Skeletal muscle cell (primary cell): ENCODE measurements around the gene COL6A1.
A peak's percentile ranks its signal among the peaks of the same experiment; 100 is the strongest.

Source experiments
- DNase-seq: peaks from one replicate; pipeline ENCODE4 v3.0.0-alpha.2; 2010; ENCODE audit warnings: low read depth
- H3K4me3 ChIP-seq: 2 replicates; pipeline ENCODE4 v1.5.1; 2011; ENCODE audit warnings: low read depth, mild to moderate bottlenecking, control low read depth, low read length, moderate library complexity

The COL6A1 gene

GRCh38 chr21:45976701-45977311 is 4.8 kb upstream of the COL6A1 start:
- H3K4me3 ChIP-seq, result no peak overlapping the region
- DNase-seq, result no peak

GRCh38 chr21:45977396-45977795 is 4.2 kb upstream of the COL6A1 start:
- H3K4me3 ChIP-seq, result no peak overlapping the region
- DNase-seq, result no peak

- DNase-seq, result no peak
- no peak overlapping the region for H3K4me3 ChIP-seq
Observed at GRCh38 chr21:45979141-45979631, 2.4 kb upstream of the COL6A1 start.

GRCh38 chr21:45979651-45980050 is 1.9 kb upstream of the COL6A1 start:
- no peak for DNase-seq
- H3K4me3 ChIP-seq, result no peak overlapping the region

GRCh38 chr21:45980271-45980670 is 1.3 kb upstream of the COL6A1 start:
- no peak overlapping the region for H3K4me3 ChIP-seq
- no peak for DNase-seq

- H3K4me3 ChIP-seq, result peak overlapping the region; percentile 47
- DNase-seq, result no peak
Observed at GRCh38 chr21:45980697-45981096, 873 bp upstream of the COL6A1 start.

GRCh38 chr21:45982092-45982757 is 655 bp downstream of the COL6A1 start:
- H3K4me3 ChIP-seq, result peak overlapping the region; percentile 79
- no peak for DNase-seq

DNA sequence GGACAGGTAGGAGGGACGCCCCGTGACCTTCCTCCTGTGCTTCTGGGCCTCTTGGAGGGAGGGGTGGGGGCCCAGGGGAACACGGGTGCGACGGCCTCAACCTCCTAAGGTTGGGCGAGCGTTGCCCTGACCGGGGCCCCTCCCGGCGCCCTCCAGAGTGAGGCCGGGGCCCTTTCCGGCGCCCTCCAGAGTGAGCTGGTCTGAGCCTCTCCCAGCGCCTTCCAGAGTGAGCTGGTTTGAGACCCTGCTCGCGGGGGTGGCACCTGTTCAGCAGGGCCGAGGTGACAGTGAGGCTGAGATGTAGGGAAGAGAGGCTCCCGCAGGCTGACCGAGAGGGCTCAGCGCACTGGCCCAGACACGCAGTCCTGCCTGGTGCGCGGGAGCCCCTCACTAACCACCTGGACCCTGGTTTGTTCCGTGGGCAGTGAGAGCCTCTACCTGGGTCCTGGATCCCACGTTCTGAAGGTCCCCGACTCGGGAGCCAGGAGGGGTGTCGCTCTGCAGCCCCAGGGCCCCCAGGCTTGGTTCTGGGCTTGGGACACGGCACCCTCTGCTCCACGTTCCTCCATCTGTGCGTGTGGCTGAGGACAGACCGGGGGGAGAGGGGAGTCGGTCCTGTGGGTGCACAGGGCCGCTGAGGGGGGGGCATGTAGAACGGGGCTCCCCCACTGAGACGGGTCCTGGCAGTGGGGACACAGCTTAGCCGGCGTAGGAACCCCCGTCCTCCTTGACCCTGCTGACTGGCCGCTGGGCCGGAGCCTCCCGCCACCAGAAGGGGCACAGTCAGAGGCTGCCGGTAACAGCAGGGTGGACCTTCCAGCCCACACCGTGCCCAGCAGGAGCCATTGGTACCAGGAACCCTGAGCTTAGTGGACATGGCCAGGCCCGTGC is 1.4 kb downstream of the COL6A1 start:
- DNase-seq, result no peak
- H3K4me3 ChIP-seq, result peak overlapping the region; percentile 79

- H3K4me3 ChIP-seq, result peak overlapping the region; percentile 79
- no peak for DNase-seq
Observed at GRCh38 chr21:45983649-45983965, 2.0 kb downstream of the COL6A1 start.

DNA sequence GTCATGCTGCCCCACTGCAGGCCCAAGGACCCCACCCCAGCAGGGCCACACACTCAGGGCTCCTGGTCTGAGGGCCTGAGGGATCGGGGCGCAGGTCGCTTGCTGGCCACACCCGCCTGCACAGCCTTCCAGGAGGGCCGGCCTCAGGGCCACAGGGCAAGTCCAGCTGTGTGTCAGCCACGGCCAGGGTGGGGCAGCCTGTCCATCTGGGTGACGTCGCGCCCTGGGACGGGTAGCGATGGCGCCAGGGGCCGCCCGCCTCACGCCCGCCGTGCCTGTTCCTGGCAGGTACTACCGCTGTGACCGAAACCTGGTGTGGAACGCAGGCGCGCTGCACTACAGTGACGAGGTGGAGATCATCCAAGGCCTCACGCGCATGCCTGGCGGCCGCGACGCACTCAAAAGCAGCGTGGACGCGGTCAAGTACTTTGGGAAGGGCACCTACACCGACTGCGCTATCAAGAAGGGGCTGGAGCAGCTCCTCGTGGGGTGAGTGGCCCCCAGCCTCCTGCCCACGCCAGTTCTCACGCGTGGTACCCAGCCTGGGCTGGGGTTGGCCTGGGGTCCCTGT is 2.5 kb downstream of the COL6A1 start:
- peak overlapping the region; percentile 79 for H3K4me3 ChIP-seq

GRCh38 chr21:45984584-45985095 is 3.1 kb downstream of the COL6A1 start:
- peak overlapping the region; percentile 79 for H3K4me3 ChIP-seq
- no peak for DNase-seq

More for the DNA sequence above, 2.5 kb downstream of the COL6A1 start:
- DNase-seq, result no peak

DNA sequence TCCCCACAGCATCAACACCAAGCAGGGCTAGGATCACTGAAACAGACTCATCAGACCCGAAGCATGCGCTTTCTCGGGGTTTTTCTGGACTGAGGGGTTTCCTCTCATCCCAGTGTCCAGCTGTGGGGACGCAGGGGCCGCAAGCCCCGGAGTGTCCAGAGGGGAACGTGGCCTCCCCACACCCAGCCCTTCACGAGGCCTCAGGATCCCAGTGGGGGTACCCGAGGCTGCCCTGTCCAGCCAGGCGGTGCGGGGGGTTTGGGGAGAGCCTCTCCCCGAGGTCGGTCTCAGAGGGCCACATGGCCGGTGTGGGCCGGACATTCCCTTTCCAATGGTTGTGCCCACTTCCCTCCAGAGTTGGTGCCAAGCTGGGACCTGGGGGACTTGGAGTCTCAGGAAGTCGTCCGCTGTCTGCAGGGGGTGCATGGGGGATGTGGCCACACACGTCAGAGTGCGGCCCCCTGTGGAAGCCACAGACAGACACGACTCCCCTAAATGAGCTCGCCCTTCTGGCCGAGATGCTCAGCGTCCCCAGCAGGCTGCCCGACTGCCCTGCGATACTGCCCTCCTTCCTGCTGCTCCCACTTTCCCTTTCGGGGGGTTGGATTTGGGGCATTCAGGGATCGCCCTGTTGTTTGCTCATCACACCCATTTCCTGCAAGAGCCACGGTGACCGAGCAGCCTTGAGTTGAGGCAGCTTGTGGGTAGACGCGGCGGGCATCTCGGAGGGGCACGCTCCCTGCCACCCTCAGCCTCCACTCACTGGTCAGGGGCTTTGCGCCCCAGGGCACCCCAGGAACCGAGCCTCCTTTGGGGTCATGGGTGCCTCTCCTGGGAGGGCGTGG is 4.1 kb downstream of the COL6A1 start:
- H3K4me3 ChIP-seq, result peak overlapping the region; percentile 11
- no peak for DNase-seq

DNA sequence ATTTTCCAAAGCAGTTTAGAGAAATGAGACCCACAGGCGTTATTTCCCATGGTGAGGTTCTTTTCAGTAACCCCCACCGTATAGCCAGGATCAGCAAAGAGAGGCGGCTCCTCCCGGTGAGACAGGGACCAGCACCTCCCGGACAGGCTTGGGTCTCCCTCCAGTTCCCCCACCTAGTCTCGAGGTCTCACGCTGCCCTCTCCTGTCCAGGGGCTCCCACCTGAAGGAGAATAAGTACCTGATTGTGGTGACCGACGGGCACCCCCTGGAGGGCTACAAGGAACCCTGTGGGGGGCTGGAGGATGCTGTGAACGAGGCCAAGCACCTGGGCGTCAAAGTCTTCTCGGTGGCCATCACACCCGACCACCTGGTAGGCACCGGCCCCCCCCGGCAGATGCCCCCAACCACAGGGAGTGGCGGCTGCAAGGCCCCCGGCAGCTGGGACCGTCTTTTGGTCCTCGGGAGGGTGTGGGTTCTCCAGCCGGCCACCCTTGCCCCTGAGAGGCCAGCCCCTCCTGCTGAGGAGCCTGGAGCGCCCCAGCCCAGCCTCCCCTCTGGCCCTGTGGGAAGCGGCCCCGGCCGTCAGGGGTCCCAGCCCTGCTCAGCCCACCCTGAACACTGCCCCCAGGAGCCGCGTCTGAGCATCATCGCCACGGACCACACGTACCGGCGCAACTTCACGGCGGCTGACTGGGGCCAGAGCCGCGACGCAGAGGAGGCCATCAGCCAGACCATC is 4.9 kb downstream of the COL6A1 start:
- no peak for DNase-seq
- no peak overlapping the region for H3K4me3 ChIP-seq

DNA sequence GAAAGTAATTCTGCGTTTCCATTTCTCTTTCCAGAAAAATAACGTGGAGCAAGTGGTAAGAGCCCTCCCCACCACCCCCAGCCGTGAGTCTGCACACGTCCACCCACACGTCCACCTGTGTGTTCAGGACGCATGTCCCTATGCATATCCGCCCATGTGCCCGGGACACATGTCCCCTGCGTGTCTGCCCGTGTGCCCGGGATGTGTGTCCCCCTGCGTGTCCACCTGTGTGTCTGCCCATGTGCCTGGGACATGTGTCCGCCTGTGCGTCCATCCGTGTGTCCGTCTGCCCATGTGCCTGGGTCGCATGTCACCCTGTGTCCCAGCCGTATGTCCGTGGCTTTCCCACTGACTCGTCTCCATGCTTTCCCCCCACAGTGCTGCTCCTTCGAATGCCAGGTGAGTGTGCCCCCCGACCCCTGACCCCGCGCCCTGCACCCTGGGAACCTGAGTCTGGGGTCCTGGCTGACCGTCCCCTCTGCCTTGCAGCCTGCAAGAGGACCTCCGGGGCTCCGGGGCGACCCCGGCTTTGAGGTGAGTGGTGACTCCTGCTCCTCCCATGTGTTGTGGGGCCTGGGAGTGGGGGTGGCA is 5.6 kb downstream of the COL6A1 start:
- H3K4me3 ChIP-seq, result no peak overlapping the region
- no peak for DNase-seq

DNA sequence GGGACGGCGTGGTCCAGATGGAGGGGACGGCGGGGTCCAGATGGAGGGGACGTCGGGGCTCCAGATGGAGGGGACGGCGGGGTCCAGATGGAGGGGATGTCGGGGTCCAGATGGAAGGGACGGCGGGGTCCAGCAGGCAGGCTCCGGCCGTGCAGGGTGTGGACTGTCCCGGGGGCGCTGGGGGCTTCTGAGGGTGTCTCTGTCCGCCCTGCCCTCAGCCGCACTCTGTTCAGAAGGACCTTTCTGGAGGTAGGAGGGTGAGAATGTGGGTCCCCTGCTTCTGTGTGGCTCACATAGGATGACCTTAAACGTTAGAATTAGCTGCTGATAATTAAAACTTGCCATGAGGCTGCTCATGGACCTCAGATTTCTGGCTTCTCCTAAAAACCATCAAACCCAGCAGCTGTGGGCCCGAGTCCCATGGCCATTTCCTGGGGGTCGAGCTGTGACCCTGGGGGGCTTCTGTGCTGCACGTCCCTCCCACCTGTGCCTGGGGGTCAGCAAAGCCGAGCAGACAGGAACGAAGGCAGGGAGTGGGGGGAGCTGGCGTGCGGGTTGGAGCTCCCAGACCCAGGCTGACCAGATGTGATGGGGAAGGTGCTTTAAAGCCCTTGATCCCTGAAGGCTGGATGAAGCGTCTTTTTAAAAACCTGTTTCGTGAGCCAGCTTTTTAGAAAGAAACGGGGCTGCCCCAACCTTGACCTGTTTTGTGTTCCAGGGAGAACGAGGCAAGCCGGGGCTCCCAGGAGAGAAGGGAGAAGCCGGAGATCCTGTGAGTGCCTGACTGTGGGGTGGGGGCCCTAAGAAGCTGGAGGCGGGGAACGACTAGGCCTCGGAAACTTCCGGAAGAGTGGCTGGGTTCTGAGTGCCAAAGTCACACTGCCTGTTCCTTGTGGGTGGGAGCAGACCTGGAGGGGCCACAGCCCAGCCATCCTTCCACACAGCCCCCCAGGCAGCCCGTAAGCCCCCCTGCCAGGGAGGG is 7.1 kb downstream of the COL6A1 start:
- no peak for DNase-seq
- no peak overlapping the region for H3K4me3 ChIP-seq

- H3K4me3 ChIP-seq, result no peak overlapping the region
- no peak for DNase-seq
Observed at GRCh38 chr21:45989355-45990048, 7.9 kb downstream of the COL6A1 start.
